KOPT-K1 (cell line): ENCODE measurements around the gene IFT57.

Source experiments
- H3K27ac ChIP-seq: fragments of 200-600 bp; sonication (generic); 2 replicates; pipeline ENCODE4 v1.5.1; 2016; ENCODE audit warnings: antibody characterized with exemption, mild to moderate bottlenecking, low read depth, low read length; ENCODE audit not compliant: poor library complexity, severe bottlenecking
- H3K36me3 ChIP-seq: fragments of 200-600 bp; sonication (generic); 2 replicates; pipeline ENCODE4 v1.5.1; 2017; ENCODE audit warnings: antibody characterized with exemption, mild to moderate bottlenecking, low read length, moderate library complexity; ENCODE audit not compliant: insufficient read depth
- H3K9me3 ChIP-seq: fragments of 200-600 bp; sonication (generic); 2 replicates; pipeline ENCODE4 v1.5.1; 2017; ENCODE audit warnings: antibody characterized with exemption, low read length, mild to moderate bottlenecking; ENCODE audit not compliant: insufficient read depth, poor library complexity, severe bottlenecking

IFT57 gene

DNA sequence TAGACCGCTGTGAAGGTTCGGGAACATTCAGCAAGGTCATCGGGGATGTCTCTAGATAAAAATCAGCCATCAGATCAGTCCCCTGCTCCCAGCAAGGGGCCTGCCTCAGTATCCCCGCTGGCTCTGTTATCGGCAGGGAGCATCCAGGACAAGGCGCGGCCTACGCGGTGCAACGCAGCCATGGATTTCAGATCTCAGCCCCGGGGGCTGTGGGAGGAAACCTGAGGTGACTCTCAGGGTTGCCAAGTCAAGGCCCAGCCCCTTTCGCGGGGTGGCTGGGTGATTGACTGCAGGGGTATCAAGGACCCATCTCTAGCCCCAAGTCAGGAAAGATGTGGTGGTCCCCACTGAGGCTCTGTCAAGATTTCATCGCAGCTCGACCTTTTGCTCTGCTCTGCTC lies 108.2 kb downstream of the IFT57 start:
- no peaks in the 10 kb centered on the region for H3K36me3 ChIP-seq
- no peak overlapping the region for H3K27ac ChIP-seq
- H3K9me3 ChIP-seq: no peaks in the 10 kb centered on the region

- Histone ChIP-seq H3K36me3 (no peaks in the 10 kb centered on the region), H3K27ac (no peak overlapping the region), H3K9me3 (no peaks in the 10 kb centered on the region)
Observed at GRCh38 chr3:108110934-108111333, 111.3 kb downstream of the IFT57 start.
